Esophagus muscularis mucosa (tissue), 4 donors: ENCODE measurements around the gene NAV3. TPM values are rescaled to one million over a fixed set of nuclear protein-coding genes. Genes with fewer than 3 reads are reported as not detected.

Experiments
- DNase-seq: peaks from one replicate; pipeline ENCODE4 v3.0.0-alpha.2; 2017; ENCODE audit errors: extremely low spot score
- H3K27ac ChIP-seq, 4 donors: fragments of 200-600 bp; sonication (generic); replicated peaks in 1 of 4; 1 replicate in 3 of 4; 2 replicates in 1 of 4; pipeline ENCODE4 v1.5.1; 2016 to 2019; ENCODE audit warnings: mild to moderate bottlenecking in 1 of 4
- H3K27me3 ChIP-seq, 4 donors: fragments of 200-600 bp; sonication (generic); one replicate each; pipeline versions ENCODE4 v1.5.1 to v1.6.0; 2016 to 2019
- H3K36me3 ChIP-seq, 4 donors: fragments of 200-600 bp; sonication (generic); one replicate each; pipeline ENCODE4 v1.5.1; 2016 to 2019
- H3K4me1 ChIP-seq, 4 donors: fragments of 200-600 bp; sonication (generic); one replicate each; pipeline ENCODE4 v1.5.1; 2016 to 2019
- H3K4me3 ChIP-seq, 4 donors: fragments of 200-600 bp; sonication (generic); 1 replicate in 2 of 4; 2 replicates in 2 of 4; pipeline ENCODE4 v1.5.1; 2016 to 2019; ENCODE audit warnings: mild to moderate bottlenecking in 4 of 4, moderate library complexity in 1 of 4
- H3K9me3 ChIP-seq, 4 donors: fragments of 200-600 bp; sonication (generic); 1 replicate in 3 of 4; 2 replicates in 1 of 4; pipeline ENCODE4 v1.5.1; 2016 to 2019
- EP300 ChIP-seq: sonication (generic); formaldehyde crosslinking; IDR thresholded peaks from one replicate; pipeline ENCODE4 v1.6.1; 2017; ENCODE audit warnings: antibody characterized with exemption
- POLR2A ChIP-seq: fragments of 450-650 bp; IDR thresholded peaks from one replicate; pipeline ENCODE4 v1.6.1; 2017; ENCODE audit warnings: antibody characterized with exemption, moderate library complexity, mild to moderate bottlenecking, low read depth
- POLR2AphosphoS5 ChIP-seq, 2 donors: sonication (generic); formaldehyde crosslinking; IDR thresholded peaks; one replicate each; pipeline ENCODE4 v1.6.1; 2017; ENCODE audit warnings: antibody characterized with exemption in 2 of 2
- WGBS: methylation state at CpG from one replicate; pipeline ENCODE4 v1.1.5; 2018; 5-methylcytosine and 5-hydroxymethylcytosine counted together
- intact Hi-C: fragments of 100-400 bp; cut with DNase I; formaldehyde crosslinking; loops from one replicate; pipeline ENCODE4 v1.15.1; 2023
- total RNA-seq, 4 donors: library from RNA; depleted of rRNA; stranded (reverse); fragments of >200 nt; gene quantifications; one replicate each; pipeline versions ENCODE4 v1.1.0 to v1.2.1, GENCODE V29; 2016
- TF ChIP-seq, protein P1 (sequence below), 3 experiments: fragments of 200-600 bp in 2 of 3; fragments of 450-650 bp in 1 of 3; sonication (generic) in 2 of 3; IDR thresholded peaks; one replicate each; pipeline ENCODE4 v1.5.1; 2017 to 2019; ENCODE audit warnings: antibody characterized with exemption in 3 of 3, mild to moderate bottlenecking in 2 of 3, moderate library complexity in 1 of 3

The NAV3 gene
- total RNA-seq, 4 donors from 2014 or later = 4.3 to 9.6 (median 5.4) TPM

GRCh38 chr12:77835969-77836368, 5.3 kb downstream of the NAV3 start:
- H3K4me1 ChIP-seq = peaks cover 0 to 2% (median 0%) of the 10 kb centered on the region in 4 donors
- H3K36me3 ChIP-seq = no peaks in the 10 kb centered on the region
- no peak overlapping the region for H3K4me3 ChIP-seq
- TF ChIP-seq POLR2AphosphoS5 (IDR thresholded peaks at IDR 0.05) = no peak
- TF ChIP-seq, protein P1, sequence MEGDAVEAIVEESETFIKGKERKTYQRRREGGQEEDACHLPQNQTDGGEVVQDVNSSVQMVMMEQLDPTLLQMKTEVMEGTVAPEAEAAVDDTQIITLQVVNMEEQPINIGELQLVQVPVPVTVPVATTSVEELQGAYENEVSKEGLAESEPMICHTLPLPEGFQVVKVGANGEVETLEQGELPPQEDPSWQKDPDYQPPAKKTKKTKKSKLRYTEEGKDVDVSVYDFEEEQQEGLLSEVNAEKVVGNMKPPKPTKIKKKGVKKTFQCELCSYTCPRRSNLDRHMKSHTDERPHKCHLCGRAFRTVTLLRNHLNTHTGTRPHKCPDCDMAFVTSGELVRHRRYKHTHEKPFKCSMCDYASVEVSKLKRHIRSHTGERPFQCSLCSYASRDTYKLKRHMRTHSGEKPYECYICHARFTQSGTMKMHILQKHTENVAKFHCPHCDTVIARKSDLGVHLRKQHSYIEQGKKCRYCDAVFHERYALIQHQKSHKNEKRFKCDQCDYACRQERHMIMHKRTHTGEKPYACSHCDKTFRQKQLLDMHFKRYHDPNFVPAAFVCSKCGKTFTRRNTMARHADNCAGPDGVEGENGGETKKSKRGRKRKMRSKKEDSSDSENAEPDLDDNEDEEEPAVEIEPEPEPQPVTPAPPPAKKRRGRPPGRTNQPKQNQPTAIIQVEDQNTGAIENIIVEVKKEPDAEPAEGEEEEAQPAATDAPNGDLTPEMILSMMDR (IDR thresholded peaks at IDR 0.05) = no peak
- no peak for TF ChIP-seq POLR2A
- TF ChIP-seq EP300 = no peak
- H3K9me3 ChIP-seq = no peaks in the 10 kb centered on the region
- intact Hi-C loops = no loop called here
- no peak overlapping the region for H3K27ac ChIP-seq
- no peaks in the 10 kb centered on the region for H3K27me3 ChIP-seq
- no peak for DNase-seq

DNA sequence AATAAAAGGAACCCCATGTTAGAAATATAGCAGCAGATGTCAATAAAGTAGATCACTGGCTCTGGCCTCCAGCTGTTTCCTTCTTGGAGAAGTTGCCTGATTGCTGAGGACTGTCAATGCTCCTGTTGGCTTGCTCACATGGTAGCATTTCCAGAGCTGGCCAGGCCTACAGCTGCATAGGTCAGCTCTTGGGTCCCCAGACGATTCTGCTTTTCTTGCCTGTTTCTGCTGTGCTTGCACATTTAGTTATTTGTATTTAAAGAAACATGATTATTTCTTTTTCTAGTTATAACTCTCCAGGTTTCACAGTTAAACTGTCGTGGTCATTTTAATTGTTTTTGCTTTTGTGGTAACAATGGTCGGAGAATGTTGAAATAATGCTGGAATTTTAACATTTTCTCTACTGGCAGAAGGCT, 7.2 kb downstream of the NAV3 start:
- H3K27ac ChIP-seq = no peak overlapping the region
- WGBS = 55% methylated on average over 3 of the region's 3 CpGs
- no peaks in the 10 kb centered on the region for H3K27me3 ChIP-seq
- no peaks in the 10 kb centered on the region for H3K36me3 ChIP-seq
- H3K4me1 ChIP-seq = no peaks in the 10 kb centered on the region
- TF ChIP-seq EP300 (no peak), POLR2AphosphoS5 (IDR thresholded peaks at IDR 0.05) (no peak), POLR2A (no peak)
- H3K4me3 ChIP-seq = no peak overlapping the region
- intact Hi-C loops = no loop called here
- no peak for DNase-seq
- H3K9me3 ChIP-seq = no peaks in the 10 kb centered on the region

DNA sequence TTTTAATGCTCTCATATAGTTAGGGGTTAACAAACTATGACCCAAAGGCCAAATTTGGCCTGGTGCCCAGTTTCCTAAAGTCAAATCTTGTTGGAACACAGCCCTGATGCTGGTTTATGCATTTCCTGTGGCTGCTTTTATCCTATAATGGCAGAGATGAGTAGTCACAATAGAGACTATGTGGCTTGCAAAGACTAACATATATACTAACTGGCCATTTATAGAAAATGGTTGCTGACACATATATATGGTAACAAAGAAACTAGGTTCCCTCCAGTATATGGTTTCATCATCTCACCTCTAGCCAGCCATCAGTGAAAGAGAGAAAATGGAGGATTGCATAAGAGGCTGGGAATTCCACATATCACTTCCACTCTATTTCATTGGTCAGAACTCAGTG, 10.8 kb downstream of the NAV3 start:
- H3K4me3 ChIP-seq = no peak overlapping the region
- intact Hi-C loops = no loop called here
- no peak for DNase-seq
- no peaks in the 10 kb centered on the region for H3K9me3 ChIP-seq
- no peak for TF ChIP-seq EP300
- no peak for TF ChIP-seq POLR2A
- TF ChIP-seq, protein P1 (IDR thresholded peaks at IDR 0.05) = no peak
- no peak for TF ChIP-seq POLR2AphosphoS5 (IDR thresholded peaks at IDR 0.05)
- H3K27ac ChIP-seq = no peak overlapping the region
- no peaks in the 10 kb centered on the region for H3K36me3 ChIP-seq
- no peaks in the 10 kb centered on the region for H3K4me1 ChIP-seq
- no peaks in the 10 kb centered on the region for H3K27me3 ChIP-seq

GRCh38 chr12:77842430-77842829, 11.7 kb downstream of the NAV3 start:
- no peak for TF ChIP-seq EP300
- peak in 1 of 2 donors; percentile 16 for TF ChIP-seq POLR2AphosphoS5 (IDR thresholded peaks at IDR 0.05)
- intact Hi-C loops = no loop called here
- Histone ChIP-seq H3K27ac (no peak overlapping the region), H3K9me3 (no peaks in the 10 kb centered on the region), H3K27me3 (no peaks in the 10 kb centered on the region), H3K4me3 (no peak overlapping the region), H3K36me3 (no peaks in the 10 kb centered on the region), H3K4me1 (peaks cover 0 to 6% (median 2%) of the 10 kb centered on the region in 4 donors)
- DNase-seq = no peak
- 91% methylated on average over 5 of the region's 5 CpGs for WGBS

DNA sequence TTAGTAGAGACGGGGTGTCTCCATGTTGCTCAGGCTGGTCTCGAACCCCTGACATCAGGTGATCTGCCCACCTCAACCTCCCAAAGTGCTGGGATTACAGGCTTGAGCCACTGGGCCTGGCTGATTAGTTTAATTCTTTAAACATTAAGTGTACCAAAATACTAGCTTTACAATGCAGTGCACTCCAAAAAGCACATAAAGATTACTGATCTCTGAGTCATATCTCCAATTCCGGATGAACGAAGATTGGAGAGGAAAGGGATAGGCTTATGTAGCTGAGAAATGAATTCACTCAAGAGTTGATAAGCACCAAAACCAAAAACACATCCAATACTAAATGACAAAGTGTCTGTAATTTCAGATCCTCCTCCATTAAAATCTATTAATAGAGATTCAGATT, 15.1 kb downstream of the NAV3 start:
- no peak for DNase-seq
- H3K9me3 ChIP-seq = no peaks in the 10 kb centered on the region
- intact Hi-C loops = no loop called here
- H3K27ac ChIP-seq = no peak overlapping the region
- WGBS = 87% methylated on average over 4 of the region's 4 CpGs
- H3K4me1 ChIP-seq = peaks cover 8 to 19% (median 16%) of the 10 kb centered on the region in 4 donors
- H3K4me3 ChIP-seq = no peak overlapping the region
- no peaks in the 10 kb centered on the region for H3K36me3 ChIP-seq
- no peak for TF ChIP-seq POLR2AphosphoS5 (IDR thresholded peaks at IDR 0.05)
- TF ChIP-seq POLR2A = no peak
- TF ChIP-seq, protein P1 (IDR thresholded peaks at IDR 0.05) = no peak
- TF ChIP-seq EP300 = no peak
- no peaks in the 10 kb centered on the region for H3K27me3 ChIP-seq

DNA sequence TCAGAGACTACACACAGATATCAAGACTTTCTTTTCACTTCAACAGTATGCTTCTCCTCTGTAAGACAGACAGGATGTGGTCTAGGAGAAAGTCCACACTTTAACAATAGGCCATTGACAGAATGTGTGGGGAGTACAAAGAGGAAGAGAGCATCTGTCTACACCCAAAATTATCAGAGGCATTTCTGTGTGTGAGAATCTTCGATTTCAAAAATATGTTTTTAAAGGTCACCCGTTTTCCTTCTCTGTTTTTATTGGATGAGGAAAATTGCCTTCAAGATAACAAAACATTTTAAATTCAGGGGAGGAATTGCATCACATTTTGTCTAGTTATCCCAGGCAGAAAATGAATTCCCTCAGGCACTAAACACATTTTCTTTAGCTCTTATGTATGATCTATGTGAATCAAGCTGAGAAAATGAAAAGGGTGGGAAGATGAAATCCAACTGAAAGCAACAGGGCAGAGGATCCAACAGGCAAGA, 16.4 kb downstream of the NAV3 start:
- intact Hi-C loops = no loop called here
- 48% methylated on average over 2 of the region's 2 CpGs for WGBS
- H3K9me3 ChIP-seq = no peaks in the 10 kb centered on the region
- no peaks in the 10 kb centered on the region for H3K27me3 ChIP-seq
- no peaks in the 10 kb centered on the region for H3K36me3 ChIP-seq
- no peak overlapping the region for H3K4me3 ChIP-seq
- DNase-seq = no peak
- TF ChIP-seq EP300 (no peak), POLR2AphosphoS5 (IDR thresholded peaks at IDR 0.05) (no peak), POLR2A (no peak)
- TF ChIP-seq, protein P1 (IDR thresholded peaks at IDR 0.05) = no peak
- H3K4me1 ChIP-seq = peaks cover 8 to 19% (median 16%) of the 10 kb centered on the region in 4 donors
- H3K27ac ChIP-seq = peak overlapping the region in 3 of 4 donors; percentile 38 to 57 (median 43)
